Measurements from ENCODE around the gene KCNAB2. TPM values are rescaled to one million over a fixed set of nuclear protein-coding genes. Genes with fewer than 3 reads are reported as not detected.
A peak's percentile ranks its signal among the peaks of the same experiment; 100 is the strongest.

KCNAB2 gene
- total RNA-seq, 1 donor: 5.8 TPM

- H3K4me3 ChIP-seq (ENCODE audit: insufficient read depth, low read length): no peak overlapping the region
- H3K36me3 ChIP-seq (ENCODE audit: insufficient read depth, low read length): no peaks in the 10 kb centered on the region
- TF ChIP-seq CTCF (IDR thresholded peaks at IDR 0.05; ENCODE audit: extremely low read depth, low read depth, low read length): no peak
- H3K9me3 ChIP-seq (ENCODE audit: low read depth, low read length): no peaks in the 10 kb centered on the region
- DNase-seq (ENCODE audit: insufficient read length, low spot score, missing footprints): peak; percentile 96
- no peak overlapping the region for H2AFZ ChIP-seq (ENCODE audit: low read length)
- H3K4me2 ChIP-seq (ENCODE audit: insufficient read depth, low read length): no peak overlapping the region
- H3K27me3 ChIP-seq (ENCODE audit: insufficient read depth, low read length): peaks cover 8% of the 10 kb centered on the region
- H3K79me2 ChIP-seq (ENCODE audit: insufficient read depth, low read length): no peaks in the 10 kb centered on the region
- H4K20me1 ChIP-seq (ENCODE audit: insufficient read depth, low read length): no peaks in the 10 kb centered on the region
- no peaks in the 10 kb centered on the region for H3K4me1 ChIP-seq (ENCODE audit: insufficient read depth, low read length)
- no peak overlapping the region for H3K27ac ChIP-seq (ENCODE audit: low read depth, low read length)
These were observed 103.0 kb downstream of the KCNAB2 start for GRCh38 chr1:6148497-6149241.

- Histone ChIP-seq H3K79me2 (ENCODE audit: insufficient read depth, low read length) (no peaks in the 10 kb centered on the region), H3K4me1 (ENCODE audit: insufficient read depth, low read length) (no peaks in the 10 kb centered on the region), H3K36me3 (ENCODE audit: insufficient read depth, low read length) (no peaks in the 10 kb centered on the region), H3K27me3 (ENCODE audit: insufficient read depth, low read length) (peaks cover 8% of the 10 kb centered on the region), H3K4me2 (ENCODE audit: insufficient read depth, low read length) (no peak overlapping the region), H3K27ac (ENCODE audit: low read depth, low read length) (no peak overlapping the region), H3K9me3 (ENCODE audit: low read depth, low read length) (no peaks in the 10 kb centered on the region), H4K20me1 (ENCODE audit: insufficient read depth, low read length) (no peaks in the 10 kb centered on the region), H3K4me3 (ENCODE audit: insufficient read depth, low read length) (no peak overlapping the region), H2AFZ (ENCODE audit: low read length) (no peak overlapping the region)
- DNase-seq (ENCODE audit: insufficient read length, low spot score, missing footprints): no peak
- no peak for TF ChIP-seq CTCF (IDR thresholded peaks at IDR 0.05; ENCODE audit: extremely low read depth, low read depth, low read length)
These were observed 103.9 kb downstream of the KCNAB2 start for GRCh38 chr1:6149597-6149996.

GRCh38 chr1:6150006-6150938 lies 104.6 kb downstream of the KCNAB2 start:
- Histone ChIP-seq H3K27ac (ENCODE audit: low read depth, low read length) (no peak overlapping the region), H3K4me3 (ENCODE audit: insufficient read depth, low read length) (no peak overlapping the region), H3K4me1 (ENCODE audit: insufficient read depth, low read length) (no peaks in the 10 kb centered on the region), H2AFZ (ENCODE audit: low read length) (no peak overlapping the region), H3K79me2 (ENCODE audit: insufficient read depth, low read length) (no peaks in the 10 kb centered on the region), H3K36me3 (ENCODE audit: insufficient read depth, low read length) (no peaks in the 10 kb centered on the region), H3K9me3 (ENCODE audit: low read depth, low read length) (no peaks in the 10 kb centered on the region), H3K27me3 (ENCODE audit: insufficient read depth, low read length) (peaks cover 8% of the 10 kb centered on the region), H4K20me1 (ENCODE audit: insufficient read depth, low read length) (no peaks in the 10 kb centered on the region), H3K4me2 (ENCODE audit: insufficient read depth, low read length) (no peak overlapping the region)
- DNase-seq (ENCODE audit: insufficient read length, low spot score, missing footprints): no peak
- no peak for TF ChIP-seq CTCF (IDR thresholded peaks at IDR 0.05; ENCODE audit: extremely low read depth, low read depth, low read length)

Other genes starting within 250 kb of the KCNAB2 start
- 6.5 and 8.0 TPM in 2 replicates for gene NPHP4, start 53.5 kb upstream of the KCNAB2 start, total RNA-seq
- gene CHD5, start 134.4 kb downstream of the KCNAB2 start, total RNA-seq: under 0.01 TPM in 1 of 2 replicates, not detected in the other
- 93.0 and 99.3 TPM in 2 replicates for gene RPL22, start 153.7 kb downstream of the KCNAB2 start, total RNA-seq
- 10.6 and 42.7 TPM in 2 replicates for gene RNF207, start 160.2 kb downstream of the KCNAB2 start, total RNA-seq
- 60.8 and 63.6 TPM in 2 replicates for gene ICMT, start 190.1 kb downstream of the KCNAB2 start, total RNA-seq
- gene HES3, start 198.3 kb downstream of the KCNAB2 start, total RNA-seq: not detected in 2 replicates
- gene GPR153, start 215.2 kb downstream of the KCNAB2 start, total RNA-seq: 2.9 and 4.0 TPM in 2 replicates

Measured in osteoblast (primary cell).